Sigmoid colon (tissue), 4 donors: ENCODE data around the gene DSCAML1.

Experiments used
- POLR2AphosphoS5 ChIP-seq, 4 donors: sonication (generic); formaldehyde crosslinking; IDR thresholded peaks; one replicate each; pipeline ENCODE4 v1.6.1; 2017; ENCODE audit warnings: antibody characterized with exemption in 4 of 4
- TF ChIP-seq, protein P1 (sequence below), 4 experiments: fragments of 450-650 bp in 3 of 4; fragments of 200-600 bp in 1 of 4; IDR thresholded peaks; one replicate each; pipeline ENCODE4 v1.5.1; 2016 to 2019; ENCODE audit warnings: antibody characterized with exemption in 4 of 4, mild to moderate bottlenecking in 3 of 4, moderate library complexity in 2 of 4

DNA sequence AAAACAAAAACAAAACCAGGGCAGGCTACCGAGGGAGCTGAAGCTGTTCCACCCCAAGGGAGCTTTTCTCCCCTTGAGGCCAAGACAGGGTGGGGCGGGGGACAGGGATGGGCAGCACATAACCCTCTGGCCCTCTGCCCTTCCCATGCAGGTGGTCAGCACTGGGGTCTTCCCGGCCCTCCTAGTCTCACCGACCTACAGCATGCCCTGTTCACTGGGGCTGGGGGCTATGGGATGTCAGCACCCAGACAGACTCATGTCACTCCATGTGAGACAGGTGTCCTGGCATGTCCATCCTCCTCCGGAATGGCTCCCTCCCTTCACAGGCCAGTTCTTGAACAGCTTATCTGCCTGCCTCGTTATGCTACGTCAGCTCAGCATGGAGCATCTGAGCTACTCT lies 51.7 kb downstream of the DSCAML1 start:
- TF ChIP-seq, protein P1, sequence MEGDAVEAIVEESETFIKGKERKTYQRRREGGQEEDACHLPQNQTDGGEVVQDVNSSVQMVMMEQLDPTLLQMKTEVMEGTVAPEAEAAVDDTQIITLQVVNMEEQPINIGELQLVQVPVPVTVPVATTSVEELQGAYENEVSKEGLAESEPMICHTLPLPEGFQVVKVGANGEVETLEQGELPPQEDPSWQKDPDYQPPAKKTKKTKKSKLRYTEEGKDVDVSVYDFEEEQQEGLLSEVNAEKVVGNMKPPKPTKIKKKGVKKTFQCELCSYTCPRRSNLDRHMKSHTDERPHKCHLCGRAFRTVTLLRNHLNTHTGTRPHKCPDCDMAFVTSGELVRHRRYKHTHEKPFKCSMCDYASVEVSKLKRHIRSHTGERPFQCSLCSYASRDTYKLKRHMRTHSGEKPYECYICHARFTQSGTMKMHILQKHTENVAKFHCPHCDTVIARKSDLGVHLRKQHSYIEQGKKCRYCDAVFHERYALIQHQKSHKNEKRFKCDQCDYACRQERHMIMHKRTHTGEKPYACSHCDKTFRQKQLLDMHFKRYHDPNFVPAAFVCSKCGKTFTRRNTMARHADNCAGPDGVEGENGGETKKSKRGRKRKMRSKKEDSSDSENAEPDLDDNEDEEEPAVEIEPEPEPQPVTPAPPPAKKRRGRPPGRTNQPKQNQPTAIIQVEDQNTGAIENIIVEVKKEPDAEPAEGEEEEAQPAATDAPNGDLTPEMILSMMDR (IDR thresholded peaks at IDR 0.05): no peak
- no peak for TF ChIP-seq POLR2AphosphoS5 (IDR thresholded peaks at IDR 0.05)
